OCI-LY1 (cell line): ENCODE data around the gene LRP8.

Experiments used
- H2AFZ ChIP-seq: fragments of 200-600 bp; sonication (generic), shearing (Covaris generic); 2 replicates; pipeline ENCODE4 v1.6.0; 2014; ENCODE audit warnings: antibody characterized with exemption, mild to moderate bottlenecking, low read length
- H3F3A ChIP-seq: fragments of 200-600 bp; sonication (generic), shearing (Covaris generic); 2 replicates; pipeline ENCODE4 v1.6.0; 2014; ENCODE audit warnings: mild to moderate bottlenecking, antibody characterized with exemption, low read length, moderate library complexity; ENCODE audit not compliant: insufficient read depth
- H3K27ac ChIP-seq: fragments of 200-600 bp; sonication (generic); 2 replicates; pipeline ENCODE4 v1.5.1; 2014; ENCODE audit warnings: low read length, mixed run types, mild to moderate bottlenecking, low read depth; ENCODE audit not compliant: poor library complexity, severe bottlenecking
- H3K27me3 ChIP-seq: fragments of 200-600 bp; sonication (generic); 2 replicates; pipeline ENCODE4 v1.6.0; 2014; ENCODE audit warnings: antibody characterized with exemption, mild to moderate bottlenecking, low read length, moderate library complexity; ENCODE audit not compliant: insufficient read depth
- H3K36me3 ChIP-seq: fragments of 200-600 bp; sonication (generic); 2 replicates; pipeline ENCODE4 v1.6.1; 2014; ENCODE audit warnings: mild to moderate bottlenecking, antibody characterized with exemption, low read length, moderate library complexity, mixed read lengths; ENCODE audit not compliant: insufficient read depth
- H3K4me1 ChIP-seq: fragments of 200-600 bp; sonication (generic); 2 replicates; pipeline ENCODE4 v1.5.1; 2014; ENCODE audit warnings: mild to moderate bottlenecking, low read length, moderate library complexity; ENCODE audit not compliant: insufficient read depth, severe bottlenecking
- H3K4me2 ChIP-seq: fragments of 200-600 bp; sonication (generic), shearing (Covaris generic); 2 replicates; pipeline ENCODE4 v1.6.1; 2014; ENCODE audit warnings: low read length
- H3K4me3 ChIP-seq: fragments of 200-600 bp; sonication (generic); 2 replicates; pipeline ENCODE4 v1.5.1; 2014; ENCODE audit warnings: low read length, low read depth, mild to moderate bottlenecking, mixed read lengths; ENCODE audit not compliant: poor library complexity, severe bottlenecking
- H3K79me2 ChIP-seq: fragments of 200-600 bp; shearing (Covaris generic); 2 replicates; pipeline ENCODE4 v1.6.1; 2016; ENCODE audit warnings: mixed run types, low read length, mixed read lengths; ENCODE audit not compliant: insufficient read depth
- H3K9ac ChIP-seq: fragments of 200-600 bp; sonication (generic), shearing (Covaris generic); 2 replicates; pipeline ENCODE4 v1.6.1; 2014; ENCODE audit warnings: mild to moderate bottlenecking, low read length, mixed read lengths
- H3K9me2 ChIP-seq: fragments of 200-600 bp; sonication (generic), shearing (Covaris generic); 2 replicates; pipeline ENCODE4 v1.6.1; 2014; ENCODE audit warnings: low read depth, mild to moderate bottlenecking, low read length, mixed read lengths
- H3K9me3 ChIP-seq: fragments of 200-600 bp; shearing (Covaris generic); 2 replicates; pipeline ENCODE4 v1.6.1; 2014; ENCODE audit warnings: low read length, mixed read lengths
- H4K20me1 ChIP-seq: fragments of 200-600 bp; sonication (generic), shearing (Covaris generic); 2 replicates; pipeline ENCODE4 v1.6.0; 2016; ENCODE audit warnings: mild to moderate bottlenecking, low read length; ENCODE audit not compliant: insufficient read depth
- CTCF ChIP-seq: fragments of 200-600 bp; sonication (generic), shearing (Covaris generic); IDR thresholded peaks from 2 replicates; pipeline ENCODE4 v1.5.1; 2017; ENCODE audit warnings: mild to moderate bottlenecking, antibody characterized with exemption, low read length, moderate library complexity, mixed read lengths
- EZH2 ChIP-seq: fragments of 200-600 bp; sonication (generic), shearing (Covaris generic); IDR thresholded peaks from 2 replicates; pipeline ENCODE4 v1.8.0; 2017; ENCODE audit warnings: borderline replicate concordance, mixed run types, mild to moderate bottlenecking, antibody characterized with exemption, low read length, moderate library complexity, mixed read lengths

The LRP8 gene

GRCh38 chr1:53237638-53238037 is 90.2 kb downstream of the LRP8 start:
- no peaks in the 10 kb centered on the region for H3K9me3 ChIP-seq
- H3K9me2 ChIP-seq, result no peaks in the 10 kb centered on the region
- TF ChIP-seq EZH2 (no peak), CTCF (no peak)
- peak overlapping the region; percentile 97 for H3K4me3 ChIP-seq
- peak overlapping the region; percentile 94 for H3K9ac ChIP-seq
- H3K4me2 ChIP-seq, result peak overlapping the region; percentile 97
- H3K4me1 ChIP-seq, result peaks cover 19% of the 10 kb centered on the region
- H3K27me3 ChIP-seq, result no peaks in the 10 kb centered on the region
- no peak overlapping the region for H2AFZ ChIP-seq
- no peak overlapping the region for H3K27ac ChIP-seq
- peaks cover 36% of the 10 kb centered on the region for H3K36me3 ChIP-seq
- H4K20me1 ChIP-seq, result no peaks in the 10 kb centered on the region
- H3F3A ChIP-seq, result no peaks in the 10 kb centered on the region
- H3K79me2 ChIP-seq, result peaks cover 10% of the 10 kb centered on the region

GRCh38 chr1:53220962-53221286 is 106.9 kb downstream of the LRP8 start:
- H3K4me3 ChIP-seq, result peak overlapping the region; percentile 85
- no peak overlapping the region for H3K27ac ChIP-seq
- H3K4me1 ChIP-seq, result peaks cover 18% of the 10 kb centered on the region
- H3K4me2 ChIP-seq, result peak overlapping the region; percentile 98
- no peak overlapping the region; the same call in 1 of the 2 replicates for H2AFZ ChIP-seq
- H3K36me3 ChIP-seq, result peaks cover 7% of the 10 kb centered on the region; the same call in 1 of the 2 replicates
- peak overlapping the region; percentile 96 for H3K9ac ChIP-seq
- H3K9me3 ChIP-seq, result no peaks in the 10 kb centered on the region
- no peaks in the 10 kb centered on the region for H3K27me3 ChIP-seq
- no peaks in the 10 kb centered on the region for H3F3A ChIP-seq
- no peaks in the 10 kb centered on the region for H3K9me2 ChIP-seq
- TF ChIP-seq EZH2 (no peak), CTCF (no peak)
- no peaks in the 10 kb centered on the region for H3K79me2 ChIP-seq
- H4K20me1 ChIP-seq, result no peaks in the 10 kb centered on the region

GRCh38 chr1:53220171-53220961 is 107.5 kb downstream of the LRP8 start, which contains the start of gene CZIB:
Gene CZIB (minus strand): TSS chr1:53220634. CDS start chr1:53220575, 59 bp downstream.
- no peaks in the 10 kb centered on the region for H3K9me2 ChIP-seq
- H3K27me3 ChIP-seq, result no peaks in the 10 kb centered on the region
- H3K4me3 ChIP-seq, result peak within 1 kb of the TSS; percentile 85
- H3K9ac ChIP-seq, result peak within 1 kb of the TSS; percentile 96
- no peak for TF ChIP-seq CTCF
- TF ChIP-seq EZH2, result no peak
- H2AFZ ChIP-seq, result no peak within 1 kb of the TSS; the same call in 1 of the 2 replicates
- no peaks in the 10 kb centered on the region for H3F3A ChIP-seq
- no peaks in the 10 kb centered on the region for H3K79me2 ChIP-seq
- no peaks in the 10 kb centered on the region for H4K20me1 ChIP-seq
- H3K27ac ChIP-seq, result peak within 1 kb of the TSS; percentile 63
- no peaks in the 10 kb centered on the region for H3K9me3 ChIP-seq
- 0 out of 2 replicates have a peak, but pooled peaks cover 7% of the 10 kb centered on the region for H3K36me3 ChIP-seq
- peaks cover 18% of the 10 kb centered on the region for H3K4me1 ChIP-seq
- H3K4me2 ChIP-seq, result peak within 1 kb of the TSS; percentile 98
